Stimulated activated CD8-positive, alpha-beta memory T cell treated with anti-CD3 and anti-CD28 coated beads, Interleukin-15, amount 100 ng/mL, for 4 hours (primary cell): ENCODE data around the gene NOP14.

Experiments
- DNase-seq, 2 donors: peaks; one replicate each; pipeline ENCODE4 v3.0.0-alpha.2; 2020; ENCODE audit warnings: low read depth in 2 of 2

The NOP14 gene

GRCh38 chr4:2914256-2915126 lies 48.7 kb downstream of the NOP14 start:
- no peak for DNase-seq

GRCh38 chr4:2913168-2913567 lies 50.0 kb downstream of the NOP14 start:
- no peak for DNase-seq

DNA sequence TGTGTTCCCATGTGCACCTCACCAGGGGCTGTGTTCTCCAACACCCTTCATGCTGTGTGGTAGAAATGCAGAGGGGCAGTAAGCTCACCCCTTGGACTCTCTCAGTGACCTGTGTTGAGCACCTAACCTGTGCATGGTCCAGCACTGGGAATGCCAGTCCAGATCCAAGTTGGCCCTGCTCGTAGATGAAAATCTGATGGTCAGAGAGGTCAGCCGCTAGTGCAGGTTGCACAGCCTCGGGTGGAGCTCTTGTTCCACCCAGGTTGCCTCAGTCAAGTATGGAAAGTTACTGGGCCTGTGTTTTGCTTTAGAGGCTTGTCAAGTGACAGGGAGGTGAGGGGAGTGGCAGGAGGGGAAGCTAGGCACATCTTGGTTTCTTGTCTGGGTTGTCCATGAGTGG lies 51.3 kb downstream of the NOP14 start:
- DNase-seq: no peak

DNA sequence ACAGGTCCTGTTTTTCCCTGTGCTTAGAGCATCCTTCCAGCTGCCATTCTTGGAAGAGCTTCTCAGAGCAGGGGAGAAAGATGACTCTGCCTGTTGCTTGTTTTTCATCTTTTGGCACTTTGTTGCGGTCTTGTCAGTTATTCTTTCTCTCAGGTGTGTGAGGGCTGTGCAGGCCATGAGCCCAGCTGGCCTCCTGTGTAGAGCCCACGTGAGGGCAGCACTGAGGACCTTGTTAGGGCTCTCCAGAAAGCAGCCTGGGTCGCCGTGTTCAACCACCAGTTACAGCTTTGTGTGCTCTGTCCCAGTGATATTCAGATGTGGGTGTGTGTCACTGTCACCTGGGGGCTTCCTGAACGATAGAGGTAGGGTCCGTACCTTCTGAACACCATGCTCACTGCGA lies 52.8 kb downstream of the NOP14 start:
- no peak for DNase-seq

DNA sequence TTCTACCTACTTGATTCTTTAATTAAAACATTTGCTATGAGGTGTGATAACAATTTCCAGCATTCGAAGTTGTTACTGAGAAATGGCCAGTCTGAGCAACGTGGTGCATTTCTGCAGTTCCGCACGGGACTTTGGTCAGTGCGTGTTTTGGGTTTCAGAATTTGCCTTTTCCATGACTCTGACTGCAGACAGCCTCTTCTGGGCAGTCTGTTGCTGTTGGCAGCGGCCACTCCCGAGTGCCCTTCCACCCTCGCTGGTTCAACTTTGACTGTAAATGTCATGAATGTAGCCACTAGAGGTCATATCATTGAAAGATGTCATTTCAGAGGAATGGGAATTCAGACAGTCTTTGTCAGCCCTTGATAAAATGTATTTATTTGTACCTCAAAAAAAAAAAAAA lies 53.6 kb downstream of the NOP14 start:
- DNase-seq: no peak

- no peak for DNase-seq
These were observed 54.5 kb downstream of the NOP14 start for GRCh38 chr4:2908686-2909085.

DNA sequence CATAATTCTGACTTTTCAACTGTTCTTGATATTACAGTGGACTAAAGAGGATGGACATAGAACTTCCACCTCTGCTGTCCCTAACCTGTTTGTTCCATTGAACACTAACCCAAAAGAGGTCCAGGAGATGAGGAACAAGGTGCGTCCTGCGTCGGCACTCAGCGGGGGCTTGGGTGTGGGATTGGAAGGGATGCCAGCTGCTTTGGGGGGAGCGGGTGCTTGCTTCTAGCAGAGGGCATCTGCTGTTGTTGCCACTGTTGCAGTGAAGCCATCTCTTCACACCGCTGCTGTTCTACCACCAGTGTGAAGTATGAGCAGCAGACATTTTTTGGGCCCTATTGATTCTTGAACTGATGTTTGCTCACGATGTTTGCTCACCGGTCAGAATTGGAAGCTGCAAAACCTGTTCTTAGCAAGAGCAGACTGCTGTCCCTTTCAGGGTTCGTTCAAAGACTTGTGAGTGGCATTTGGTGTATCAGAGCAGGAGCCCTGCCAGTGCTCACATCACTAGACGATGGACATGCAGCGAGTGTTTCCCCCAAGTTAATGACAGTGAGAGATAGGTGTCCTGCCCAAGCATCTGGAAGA lies 55.4 kb downstream of the NOP14 start:
- no peak for DNase-seq

- DNase-seq: no peak
These were observed 56.0 kb downstream of the NOP14 start for GRCh38 chr4:2907226-2907625.

GRCh38 chr4:2906218-2906617 lies 57.0 kb downstream of the NOP14 start:
- DNase-seq: no peak

- DNase-seq: no peak
These were observed 57.7 kb downstream of the NOP14 start for GRCh38 chr4:2905544-2905943.

DNA sequence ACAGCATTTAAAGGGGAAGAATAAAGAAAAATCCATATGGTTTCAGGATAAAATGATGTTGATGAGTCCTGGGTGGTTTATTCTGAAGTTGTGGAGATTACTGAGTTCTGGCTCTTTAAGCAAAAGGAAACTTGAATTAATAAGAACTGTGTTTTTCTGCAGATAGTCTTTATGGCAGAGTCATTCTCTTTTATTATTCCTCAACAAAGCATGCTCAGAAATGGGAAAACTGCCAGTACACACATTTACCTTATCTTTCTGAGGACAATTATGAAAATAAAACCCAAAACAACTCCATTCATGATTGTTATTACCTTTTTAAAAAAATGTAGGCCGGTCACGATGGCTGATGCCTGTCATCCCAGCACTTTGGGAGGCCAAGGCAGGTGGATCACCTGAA lies 61.1 kb downstream of the NOP14 start:
- no peak for DNase-seq

DNA sequence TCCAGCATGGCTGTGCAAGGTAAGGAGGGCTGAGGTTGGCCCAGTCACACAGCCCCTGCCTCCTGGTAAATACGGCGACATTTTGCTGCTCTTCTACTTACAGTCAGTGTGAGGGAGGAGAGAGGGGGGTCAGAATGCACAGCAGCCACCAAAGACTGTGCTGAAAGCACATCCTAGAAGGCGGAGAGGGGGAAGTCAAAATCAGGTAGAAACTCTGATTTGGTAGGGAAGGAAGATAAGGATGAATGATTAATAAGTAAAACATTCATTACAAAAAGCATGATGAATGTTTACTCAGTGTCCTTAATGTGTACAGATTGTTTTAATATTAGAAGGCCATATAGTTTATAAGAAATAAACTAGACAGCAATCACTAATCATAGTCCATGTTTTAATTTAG lies 62.0 kb downstream of the NOP14 start:
- DNase-seq: no peak

GRCh38 chr4:2900741-2901140 lies 62.5 kb downstream of the NOP14 start:
- DNase-seq: no peak

GRCh38 chr4:2898001-2898400 lies 65.2 kb downstream of the NOP14 start:
- no peak for DNase-seq

DNA sequence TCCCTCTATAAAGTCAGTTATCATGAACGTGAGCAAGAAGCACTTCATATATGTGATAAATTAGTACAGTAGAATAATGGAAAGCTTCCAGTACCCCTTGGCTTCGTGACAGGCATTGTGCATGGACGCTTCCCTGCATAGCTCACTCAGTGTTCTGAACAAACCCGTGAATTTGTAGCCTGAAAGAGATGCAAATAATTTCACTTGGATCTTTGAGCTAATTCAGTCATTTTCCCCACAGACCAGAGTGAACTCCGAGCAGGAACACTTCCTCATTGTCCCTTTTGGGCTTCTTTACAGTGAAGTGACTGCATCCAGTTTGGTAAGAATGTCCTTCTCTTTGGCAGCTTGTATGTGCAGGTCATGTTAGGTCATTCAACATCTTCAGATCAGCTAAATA lies 69.4 kb downstream of the NOP14 start:
- no peak for DNase-seq

- no peak for DNase-seq
These were observed 71.9 kb downstream of the NOP14 start for GRCh38 chr4:2891294-2891693.

- DNase-seq: no peak
These were observed 74.3 kb downstream of the NOP14 start for GRCh38 chr4:2888886-2889285.
